Hepatocyte (in vitro differentiated cells): ENCODE measurements around the gene HDHD5.

Source experiments
- CTCF ChIP-seq: fragments of 200-600 bp; sonication (generic); IDR thresholded peaks from 2 replicates; pipeline ENCODE4 v1.5.1; 2016; ENCODE audit warnings: antibody characterized with exemption, mild to moderate bottlenecking; ENCODE audit not compliant: poor library complexity
- EZH2 ChIP-seq: fragments of 200-600 bp; sonication (generic); IDR thresholded peaks from 2 replicates; pipeline ENCODE4 v1.6.1; 2016; ENCODE audit warnings: antibody characterized with exemption, mild to moderate bottlenecking, borderline replicate concordance
- EZH2phosphoT487 ChIP-seq: fragments of 200-600 bp; sonication (generic); IDR thresholded peaks from one replicate; pipeline ENCODE4 v1.6.1; 2018; ENCODE audit warnings: antibody characterized with exemption, mild to moderate bottlenecking, low read depth, moderate library complexity; ENCODE audit not compliant: unreplicated experiment, severe bottlenecking

- TF ChIP-seq CTCF (no peak), EZH2 (no peak), EZH2phosphoT487 (no peak)
These were observed 15.3 kb downstream of the HDHD5 start for GRCh38 chr22:17143826-17144225.
